Measurements from ENCODE around the gene LIPG.
"Not testable (repeated sequence)": the region's sequence is repeated elsewhere in the genome, so short reads cannot be mapped to it uniquely, and the experiment has no call there.

LIPG gene

GRCh38 chr18:49523580-49524093, 38.2 kb upstream of the LIPG start:
- not testable (repeated sequence) for H3K4me3 ChIP-seq (ENCODE audit: insufficient read depth, low read depth, low read length); H3K27ac ChIP-seq (ENCODE audit: insufficient read depth, low read depth, low read length, poor library complexity, severe bottlenecking); H3K27me3 ChIP-seq (ENCODE audit: control insufficient read depth, insufficient read depth, low read length, poor library complexity, severe bottlenecking); H3K36me3 ChIP-seq (ENCODE audit: control insufficient read depth, insufficient read depth, low read length); H3K9me3 ChIP-seq (ENCODE audit: control insufficient read depth, low read length)
- H3K4me1 ChIP-seq (ENCODE audit: control insufficient read depth, insufficient read depth, low read length), result peaks cover 28% of the 10 kb centered on the region
- WGBS, 2 experiments, result 92 to 95% methylated on average over 7 of the region's 7 CpGs

DNA sequence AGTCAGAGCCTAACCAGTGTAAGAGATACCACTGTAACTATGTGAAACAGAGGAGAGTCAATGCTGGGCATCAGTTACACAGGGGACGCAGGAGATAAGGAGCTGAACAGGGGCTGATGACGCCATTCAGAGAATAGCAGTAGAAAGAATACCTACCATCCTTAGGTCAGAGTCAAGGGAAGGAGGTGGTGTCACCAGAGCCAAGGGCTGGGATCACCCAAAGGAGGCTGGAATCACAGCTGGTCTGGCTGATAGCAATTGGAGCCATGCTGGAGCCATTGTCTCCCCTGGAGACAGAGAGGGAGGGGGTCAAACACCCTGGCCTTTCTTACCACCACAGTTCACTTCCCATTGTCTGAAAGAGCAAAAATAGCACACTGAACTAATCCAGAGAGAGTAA, 37.5 kb upstream of the LIPG start:
- H3K27ac ChIP-seq (ENCODE audit: insufficient read depth, low read depth, low read length, poor library complexity, severe bottlenecking), result no peak overlapping the region
- no peak overlapping the region for H3K4me3 ChIP-seq (ENCODE audit: insufficient read depth, low read depth, low read length)
- WGBS, 2 experiments, result 95 to 97% methylated on average over 2 of the region's 2 CpGs
- H3K27me3 ChIP-seq (ENCODE audit: control insufficient read depth, insufficient read depth, low read length, poor library complexity, severe bottlenecking), result no peaks in the 10 kb centered on the region
- H3K36me3 ChIP-seq (ENCODE audit: control insufficient read depth, insufficient read depth, low read length), result no peaks in the 10 kb centered on the region
- peaks cover 21% of the 10 kb centered on the region for H3K4me1 ChIP-seq (ENCODE audit: control insufficient read depth, insufficient read depth, low read length)
- H3K9me3 ChIP-seq (ENCODE audit: control insufficient read depth, low read length), result no peaks in the 10 kb centered on the region

DNA sequence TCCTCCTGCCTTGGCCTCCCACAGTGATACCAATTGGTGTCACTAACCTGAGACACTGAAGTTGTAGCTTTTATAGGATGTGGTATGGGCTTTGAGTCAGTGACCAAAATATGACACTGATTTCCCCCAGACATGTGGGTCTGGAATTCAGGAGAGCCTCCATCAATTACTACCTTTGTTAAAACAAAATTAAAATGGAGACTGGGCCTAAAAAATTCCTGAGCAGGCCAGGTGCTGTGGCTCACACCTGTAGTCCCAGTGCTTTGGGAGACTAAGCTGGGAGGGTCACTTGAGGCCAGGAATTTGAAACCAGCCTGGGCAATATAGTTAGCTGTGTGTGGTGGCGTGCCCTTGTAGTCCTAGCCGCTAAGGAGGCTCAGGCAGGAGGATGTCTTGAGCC, 36.9 kb upstream of the LIPG start:
- Histone ChIP-seq H3K9me3 (ENCODE audit: control insufficient read depth, low read length) (no peaks in the 10 kb centered on the region), H3K4me3 (ENCODE audit: insufficient read depth, low read depth, low read length) (no peak overlapping the region), H3K36me3 (ENCODE audit: control insufficient read depth, insufficient read depth, low read length) (no peaks in the 10 kb centered on the region), H3K27me3 (ENCODE audit: control insufficient read depth, insufficient read depth, low read length, poor library complexity, severe bottlenecking) (no peaks in the 10 kb centered on the region), H3K27ac (ENCODE audit: insufficient read depth, low read depth, low read length, poor library complexity, severe bottlenecking) (no peak overlapping the region), H3K4me1 (ENCODE audit: control insufficient read depth, insufficient read depth, low read length) (peaks cover 15% of the 10 kb centered on the region)
- 86 to 94% methylated on average over 2 of the region's 2 CpGs for WGBS, 2 experiments

GRCh38 chr18:49525981-49526380, 35.9 kb upstream of the LIPG start:
- Histone ChIP-seq H3K27ac (ENCODE audit: insufficient read depth, low read depth, low read length, poor library complexity, severe bottlenecking) (no peak overlapping the region), H3K4me1 (ENCODE audit: control insufficient read depth, insufficient read depth, low read length) (peaks cover 7% of the 10 kb centered on the region), H3K36me3 (ENCODE audit: control insufficient read depth, insufficient read depth, low read length) (no peaks in the 10 kb centered on the region), H3K4me3 (ENCODE audit: insufficient read depth, low read depth, low read length) (no peak overlapping the region), H3K9me3 (ENCODE audit: control insufficient read depth, low read length) (no peaks in the 10 kb centered on the region), H3K27me3 (ENCODE audit: control insufficient read depth, insufficient read depth, low read length, poor library complexity, severe bottlenecking) (no peaks in the 10 kb centered on the region)
- WGBS, 2 experiments, result 92 to 97% methylated on average over 2 of the region's 2 CpGs

DNA sequence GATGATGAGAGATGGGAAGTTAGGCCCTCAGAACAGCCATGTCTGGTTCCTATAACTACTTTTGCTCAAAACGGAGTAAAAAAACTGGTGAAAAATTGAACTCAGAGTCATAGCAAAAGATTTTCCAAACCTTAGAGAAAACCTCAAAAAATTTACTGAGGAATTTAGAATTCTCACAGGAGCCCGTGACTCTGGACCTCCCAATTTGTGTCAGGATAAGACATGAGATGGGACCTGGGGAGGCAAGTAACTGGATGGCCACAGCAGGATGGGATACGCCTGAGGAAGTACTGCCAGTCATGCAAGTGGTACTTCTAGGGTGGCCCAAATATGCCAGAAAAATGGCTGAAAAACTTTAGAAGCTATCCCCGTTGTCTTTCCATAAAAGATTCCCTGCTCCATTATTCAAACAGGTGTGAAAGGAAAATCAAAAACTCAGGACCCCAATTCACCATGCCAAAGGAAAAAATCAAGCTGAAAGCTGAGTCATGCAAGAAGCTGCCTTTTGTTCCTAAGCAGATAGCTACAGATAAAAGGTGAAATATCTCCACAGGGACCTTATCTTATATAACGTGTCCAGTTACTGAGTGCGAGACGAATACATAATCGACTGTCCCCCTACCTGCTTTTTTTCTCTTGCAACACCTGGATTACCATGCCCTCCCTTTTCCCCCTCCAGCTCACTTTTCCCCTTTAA, 34.1 kb upstream of the LIPG start:
- no peak overlapping the region for H3K4me3 ChIP-seq (ENCODE audit: insufficient read depth, low read depth, low read length)
- H3K4me1 ChIP-seq (ENCODE audit: control insufficient read depth, insufficient read depth, low read length), result no peaks in the 10 kb centered on the region
- no peak overlapping the region for H3K27ac ChIP-seq (ENCODE audit: insufficient read depth, low read depth, low read length, poor library complexity, severe bottlenecking)
- WGBS, 2 experiments, result 79 to 85% methylated on average over 8 of the region's 8 CpGs
- H3K27me3 ChIP-seq (ENCODE audit: control insufficient read depth, insufficient read depth, low read length, poor library complexity, severe bottlenecking), result no peaks in the 10 kb centered on the region
- H3K36me3 ChIP-seq (ENCODE audit: control insufficient read depth, insufficient read depth, low read length), result no peaks in the 10 kb centered on the region
- H3K9me3 ChIP-seq (ENCODE audit: control insufficient read depth, low read length), result no peaks in the 10 kb centered on the region

DNA sequence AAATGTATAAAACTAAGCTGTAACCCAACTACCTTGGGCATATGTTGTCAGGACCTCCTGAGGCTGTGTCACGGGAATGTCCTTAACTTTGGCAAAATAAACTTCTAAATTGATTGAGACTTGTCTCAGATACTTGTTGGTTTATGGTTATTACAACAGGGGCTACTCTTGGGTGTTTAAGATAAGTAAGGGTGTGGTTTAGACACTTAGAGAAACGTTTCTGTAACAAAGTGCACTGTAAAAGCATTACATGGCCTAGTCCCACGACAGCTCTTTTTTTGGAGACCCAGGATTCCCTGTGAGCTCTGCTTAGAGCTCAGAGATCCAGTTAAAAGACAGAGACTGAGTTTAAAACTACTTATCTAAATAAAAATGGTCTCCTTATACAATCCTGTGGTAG, 32.3 kb upstream of the LIPG start:
- no peak overlapping the region for H3K27ac ChIP-seq (ENCODE audit: insufficient read depth, low read depth, low read length, poor library complexity, severe bottlenecking)
- H3K9me3 ChIP-seq (ENCODE audit: control insufficient read depth, low read length), result no peaks in the 10 kb centered on the region
- no peaks in the 10 kb centered on the region for H3K4me1 ChIP-seq (ENCODE audit: control insufficient read depth, insufficient read depth, low read length)
- no peaks in the 10 kb centered on the region for H3K36me3 ChIP-seq (ENCODE audit: control insufficient read depth, insufficient read depth, low read length)
- H3K4me3 ChIP-seq (ENCODE audit: insufficient read depth, low read depth, low read length), result no peak overlapping the region
- WGBS, 2 experiments, result 88 to 89% methylated on average over 3 of the region's 3 CpGs
- no peaks in the 10 kb centered on the region for H3K27me3 ChIP-seq (ENCODE audit: control insufficient read depth, insufficient read depth, low read length, poor library complexity, severe bottlenecking)

DNA sequence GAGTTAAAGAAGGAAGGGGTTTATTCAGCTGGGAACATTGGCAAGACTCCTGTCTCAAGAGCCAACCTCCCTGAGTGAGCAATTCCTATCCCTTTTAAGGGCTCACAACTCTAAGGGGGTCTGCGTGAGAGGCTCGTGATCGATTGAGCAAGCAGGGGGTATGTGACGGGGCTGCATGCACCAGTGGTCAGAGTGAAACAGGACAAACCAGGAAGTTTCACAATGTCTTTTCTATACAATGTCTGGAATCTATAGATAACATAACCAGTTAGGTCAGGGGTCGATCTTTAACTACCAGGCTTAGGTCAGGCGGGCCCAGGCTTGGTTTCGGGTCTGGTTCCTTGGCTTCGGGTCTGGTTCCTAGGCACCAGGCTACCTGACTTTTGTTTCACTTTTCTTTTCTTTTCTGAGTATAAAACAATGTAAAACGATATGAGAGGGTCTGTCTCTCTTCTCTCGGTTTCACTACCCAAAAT, 30.1 kb upstream of the LIPG start:
- Histone ChIP-seq H3K36me3 (ENCODE audit: control insufficient read depth, insufficient read depth, low read length) (no peaks in the 10 kb centered on the region), H3K4me1 (ENCODE audit: control insufficient read depth, insufficient read depth, low read length) (no peaks in the 10 kb centered on the region), H3K27me3 (ENCODE audit: control insufficient read depth, insufficient read depth, low read length, poor library complexity, severe bottlenecking) (no peaks in the 10 kb centered on the region), H3K9me3 (ENCODE audit: control insufficient read depth, low read length) (no peaks in the 10 kb centered on the region), H3K4me3 (ENCODE audit: insufficient read depth, low read depth, low read length) (no peak overlapping the region), H3K27ac (ENCODE audit: insufficient read depth, low read depth, low read length, poor library complexity, severe bottlenecking) (no peak overlapping the region)
- WGBS, 2 experiments, result 96% methylated on average over 8 to 10 of the region's 10 CpGs

GRCh38 chr18:49534846-49535601, 26.8 kb upstream of the LIPG start:
- Histone ChIP-seq H3K36me3 (ENCODE audit: control insufficient read depth, insufficient read depth, low read length) (no peaks in the 10 kb centered on the region), H3K9me3 (ENCODE audit: control insufficient read depth, low read length) (no peaks in the 10 kb centered on the region), H3K27me3 (ENCODE audit: control insufficient read depth, insufficient read depth, low read length, poor library complexity, severe bottlenecking) (no peaks in the 10 kb centered on the region), H3K4me3 (ENCODE audit: insufficient read depth, low read depth, low read length) (no peak overlapping the region), H3K27ac (ENCODE audit: insufficient read depth, low read depth, low read length, poor library complexity, severe bottlenecking) (no peak overlapping the region), H3K4me1 (ENCODE audit: control insufficient read depth, insufficient read depth, low read length) (no peaks in the 10 kb centered on the region)
- no CpG with 5 or more reads among the region's 1 CpG for WGBS, 2 experiments

DNA sequence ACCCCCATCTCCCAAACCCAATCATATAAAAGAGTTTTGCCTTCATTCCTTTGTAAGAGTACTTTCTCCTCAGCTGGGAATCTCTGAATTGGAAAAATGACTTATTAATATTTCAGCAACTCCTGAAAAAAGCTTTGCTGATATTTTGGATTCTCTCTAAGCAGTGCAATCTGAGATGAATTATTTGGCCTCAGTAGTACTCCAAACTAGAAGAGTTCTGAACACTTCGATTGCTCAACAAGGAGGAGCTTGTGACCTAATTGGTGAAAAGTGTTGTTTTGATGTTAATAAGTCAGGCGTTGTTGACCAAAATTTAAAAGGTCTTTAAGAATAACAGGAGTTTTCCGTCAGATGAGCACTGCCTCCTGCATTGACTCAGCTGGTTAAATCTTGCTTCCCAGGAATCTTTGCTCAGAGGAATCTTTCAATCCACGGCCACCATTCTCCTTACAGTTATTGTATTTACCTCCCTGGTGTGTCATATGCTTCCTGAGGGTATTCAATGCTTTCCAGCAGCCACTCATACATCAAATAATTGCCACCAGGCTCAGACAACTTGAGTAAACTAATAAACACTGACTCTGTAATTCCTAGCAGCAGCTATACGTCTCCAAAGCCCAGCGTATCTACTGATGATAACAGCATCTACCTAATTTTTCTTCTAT, 24.5 kb upstream of the LIPG start:
- WGBS, 2 experiments, result 81 to 86% methylated on average over 6 of the region's 6 CpGs
- H3K9me3 ChIP-seq (ENCODE audit: control insufficient read depth, low read length), result no peaks in the 10 kb centered on the region
- H3K4me3 ChIP-seq (ENCODE audit: insufficient read depth, low read depth, low read length), result no peak overlapping the region
- H3K27me3 ChIP-seq (ENCODE audit: control insufficient read depth, insufficient read depth, low read length, poor library complexity, severe bottlenecking), result no peaks in the 10 kb centered on the region
- no peak overlapping the region for H3K27ac ChIP-seq (ENCODE audit: insufficient read depth, low read depth, low read length, poor library complexity, severe bottlenecking)
- H3K4me1 ChIP-seq (ENCODE audit: control insufficient read depth, insufficient read depth, low read length), result no peaks in the 10 kb centered on the region
- H3K36me3 ChIP-seq (ENCODE audit: control insufficient read depth, insufficient read depth, low read length), result no peaks in the 10 kb centered on the region

DNA sequence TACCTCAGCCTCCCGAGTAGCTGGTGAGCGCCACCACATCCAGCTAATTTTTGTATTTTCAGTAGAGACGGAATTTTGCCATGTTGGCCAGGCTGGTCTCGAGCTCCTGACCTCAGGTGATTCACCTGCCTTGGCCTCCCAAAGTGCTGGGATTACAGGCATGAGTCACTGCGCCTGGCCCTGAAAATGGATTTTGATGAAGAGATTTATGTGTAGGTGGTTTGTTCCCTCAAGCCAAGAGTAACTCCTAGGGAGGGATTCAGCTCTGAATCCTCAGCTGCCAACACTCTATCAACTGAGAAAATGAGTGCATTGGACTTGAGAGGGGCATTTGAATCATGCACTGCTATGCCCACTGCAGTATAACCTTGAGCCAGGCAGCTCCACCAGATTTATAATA, 17.5 kb upstream of the LIPG start:
- no peak overlapping the region for H3K27ac ChIP-seq (ENCODE audit: insufficient read depth, low read depth, low read length, poor library complexity, severe bottlenecking)
- H3K9me3 ChIP-seq (ENCODE audit: control insufficient read depth, low read length), result no peaks in the 10 kb centered on the region
- no peaks in the 10 kb centered on the region for H3K4me1 ChIP-seq (ENCODE audit: control insufficient read depth, insufficient read depth, low read length)
- 82 to 94% methylated on average over 5 of the region's 5 CpGs for WGBS, 2 experiments
- H3K4me3 ChIP-seq (ENCODE audit: insufficient read depth, low read depth, low read length), result no peak overlapping the region
- no peaks in the 10 kb centered on the region for H3K27me3 ChIP-seq (ENCODE audit: control insufficient read depth, insufficient read depth, low read length, poor library complexity, severe bottlenecking)
- H3K36me3 ChIP-seq (ENCODE audit: control insufficient read depth, insufficient read depth, low read length), result no peaks in the 10 kb centered on the region

Data from ectodermal cell (in vitro differentiated cells).